Fibroblast of skin of left biceps (primary cell): Measurements from ENCODE around the gene RPF1.
A peak's percentile ranks its signal among the peaks of the same experiment; 100 is the strongest.
"Not testable (repeated sequence)": the region's sequence is repeated elsewhere in the genome, so short reads cannot be mapped to it uniquely, and the experiment has no call there.

Experiments used
- DNase-seq, 2 experiments: peaks; one replicate each; pipeline ENCODE4 v3.0.0-alpha.2; 2013; ENCODE audit warnings: low read depth in 2 of 2

RPF1 gene, protein sequence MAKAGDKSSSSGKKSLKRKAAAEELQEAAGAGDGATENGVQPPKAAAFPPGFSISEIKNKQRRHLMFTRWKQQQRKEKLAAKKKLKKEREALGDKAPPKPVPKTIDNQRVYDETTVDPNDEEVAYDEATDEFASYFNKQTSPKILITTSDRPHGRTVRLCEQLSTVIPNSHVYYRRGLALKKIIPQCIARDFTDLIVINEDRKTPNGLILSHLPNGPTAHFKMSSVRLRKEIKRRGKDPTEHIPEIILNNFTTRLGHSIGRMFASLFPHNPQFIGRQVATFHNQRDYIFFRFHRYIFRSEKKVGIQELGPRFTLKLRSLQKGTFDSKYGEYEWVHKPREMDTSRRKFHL

GRCh38 chr1:84478876-84479868, at the start of gene RPF1:
Gene RPF1 (plus strand): TSS chr1:84479266. CDS start chr1:84479282, 16 bp downstream.
- DNase-seq = peak; percentile 65 to 71

DNA sequence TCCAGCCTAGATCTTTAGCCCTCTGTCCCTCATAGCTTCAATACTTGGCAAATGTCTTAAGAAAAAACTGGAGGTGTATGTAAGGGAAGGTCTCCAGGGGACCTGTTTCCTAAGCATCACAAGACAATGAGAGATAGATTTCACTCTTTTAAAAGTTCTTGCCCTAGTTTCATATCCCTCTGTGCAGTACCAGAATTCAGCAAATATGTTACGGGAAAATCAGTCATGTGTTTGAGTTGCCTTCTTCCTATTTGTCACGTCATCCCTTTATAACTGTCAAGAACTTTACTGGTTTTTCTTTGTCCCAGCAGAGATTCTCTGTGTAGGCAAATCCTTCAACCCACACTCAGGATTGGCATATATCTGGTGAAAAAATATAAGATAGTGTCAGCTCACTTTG, 48.5 kb upstream of the RPF1 start:
- DNase-seq = no peak

DNA sequence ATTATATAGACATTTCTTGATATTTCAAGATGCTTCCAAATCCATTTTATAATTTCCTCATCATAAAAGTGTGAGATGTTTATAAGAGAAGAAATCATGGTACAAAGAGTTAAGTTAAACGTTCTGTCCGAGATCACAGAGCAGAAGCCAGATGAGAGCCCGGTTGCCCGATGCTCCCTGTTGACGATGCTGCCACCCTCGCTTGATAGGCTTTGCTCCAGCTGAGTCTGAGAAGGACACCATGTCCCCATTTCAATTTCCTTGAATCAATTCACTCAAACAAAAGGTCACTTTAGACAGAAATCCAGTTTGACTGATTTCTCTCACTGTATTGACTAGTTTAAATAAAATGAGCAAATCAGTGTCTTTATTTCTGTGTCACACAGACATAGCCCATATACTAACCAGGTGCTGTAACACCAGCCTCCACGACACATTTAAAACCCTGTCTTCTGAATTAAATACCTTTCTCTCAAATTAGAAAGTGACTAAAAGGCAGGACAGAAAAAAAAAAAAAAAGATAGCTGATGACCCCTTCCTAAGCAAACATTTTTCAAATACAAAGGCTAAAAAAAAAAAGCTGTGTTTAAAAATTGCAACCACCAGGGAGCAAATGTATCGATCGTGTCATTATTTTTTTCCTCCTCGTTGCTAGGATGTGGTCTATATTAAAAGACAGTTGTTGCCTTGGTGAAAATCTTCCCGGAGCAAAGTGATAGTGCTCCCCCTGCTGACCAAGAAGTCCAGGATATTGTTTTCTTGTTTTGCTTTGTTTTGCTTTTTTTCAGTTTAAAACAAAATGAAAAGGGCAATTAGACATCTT, 45.6 kb upstream of the RPF1 start:
- peak; percentile 34 to 36 for DNase-seq

DNA sequence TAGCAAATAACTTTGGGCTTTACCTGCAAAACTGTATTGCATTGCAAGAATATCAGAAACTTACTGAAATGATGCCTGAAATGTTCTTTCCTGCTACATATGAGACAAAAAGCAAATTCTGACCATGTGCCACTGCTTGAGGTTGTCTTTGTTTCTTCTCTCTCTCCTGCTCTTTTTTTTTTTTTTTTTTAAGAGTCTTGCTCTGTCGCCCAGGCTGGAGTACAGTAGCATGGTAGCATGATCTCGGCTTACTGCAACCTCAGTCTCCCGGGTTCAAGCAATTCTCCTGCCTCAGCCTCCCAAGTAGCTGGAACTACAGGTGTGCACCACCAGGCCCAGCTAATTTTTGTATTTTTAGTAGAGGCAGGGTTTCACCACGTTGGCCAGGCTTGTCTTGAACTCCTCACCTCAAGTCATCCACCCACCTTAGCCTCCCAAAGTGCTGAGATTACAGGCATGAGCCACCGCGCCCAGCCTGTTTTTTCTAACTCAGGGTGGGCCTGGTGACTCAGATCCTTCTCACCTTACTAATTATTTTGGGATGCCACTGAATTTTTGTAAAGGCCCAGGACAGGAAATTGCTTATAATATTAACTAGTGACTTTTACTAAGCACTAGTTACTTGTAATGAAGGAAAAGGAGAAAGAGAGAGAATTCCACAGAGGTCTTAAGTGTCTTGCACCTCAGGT, 44.8 kb upstream of the RPF1 start:
- no peak for DNase-seq

DNA sequence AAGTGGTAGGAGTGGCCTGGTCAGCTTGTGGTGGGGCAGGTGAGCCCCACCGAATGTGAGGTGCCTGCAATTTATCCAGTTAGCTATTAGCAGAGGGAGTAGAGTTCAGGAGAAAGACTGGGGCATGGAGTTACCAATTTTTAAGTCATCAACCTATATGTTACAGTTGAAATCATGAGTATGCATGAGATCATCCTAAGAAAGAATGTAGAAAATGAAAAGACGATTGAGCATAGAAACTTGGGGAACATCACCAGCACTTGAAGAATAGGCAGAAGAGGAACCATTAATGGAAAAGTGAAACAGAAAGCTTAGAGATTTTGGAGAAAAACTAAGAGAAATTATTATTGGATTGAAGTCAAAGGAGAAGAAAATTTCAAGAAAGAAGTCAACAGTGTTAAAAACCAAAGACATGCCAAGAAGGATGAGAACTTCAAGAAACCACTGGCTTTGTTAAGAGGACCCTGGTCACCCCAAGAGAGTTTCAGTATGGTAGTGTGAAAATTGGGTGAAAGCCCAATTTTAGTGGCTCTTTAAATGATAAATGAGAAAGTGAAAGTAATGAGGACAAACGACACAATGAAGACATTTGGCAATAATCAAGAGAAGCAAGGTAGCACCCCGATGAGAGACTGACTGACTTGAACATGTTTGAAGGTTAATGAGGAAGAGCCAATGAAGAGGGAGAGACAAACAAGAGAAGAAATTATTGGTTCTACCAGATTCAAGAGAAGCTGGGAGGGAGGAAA, 44.1 kb upstream of the RPF1 start:
- DNase-seq = no peak

- no peak for DNase-seq
Observed at GRCh38 chr1:84436876-84437655, 42.0 kb upstream of the RPF1 start.

DNA sequence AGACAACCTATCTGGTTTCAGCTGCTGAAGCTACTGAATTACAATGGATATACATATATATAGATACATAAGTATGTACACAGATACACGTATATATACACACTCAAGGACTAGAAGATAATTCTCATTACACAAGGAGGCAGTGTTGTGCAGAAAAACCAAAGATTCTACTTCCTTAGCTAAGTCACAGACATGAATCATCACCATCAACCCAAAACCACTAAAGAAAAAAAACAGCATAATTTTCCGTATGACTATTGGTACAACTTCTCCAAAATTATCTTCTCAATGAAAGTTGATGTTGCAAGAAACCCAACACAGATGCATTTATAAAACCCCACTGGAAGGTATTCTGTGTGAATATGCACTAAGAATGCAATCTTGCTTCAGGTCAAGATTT, 36.8 kb upstream of the RPF1 start:
- DNase-seq = peak; percentile 81 to 85

DNA sequence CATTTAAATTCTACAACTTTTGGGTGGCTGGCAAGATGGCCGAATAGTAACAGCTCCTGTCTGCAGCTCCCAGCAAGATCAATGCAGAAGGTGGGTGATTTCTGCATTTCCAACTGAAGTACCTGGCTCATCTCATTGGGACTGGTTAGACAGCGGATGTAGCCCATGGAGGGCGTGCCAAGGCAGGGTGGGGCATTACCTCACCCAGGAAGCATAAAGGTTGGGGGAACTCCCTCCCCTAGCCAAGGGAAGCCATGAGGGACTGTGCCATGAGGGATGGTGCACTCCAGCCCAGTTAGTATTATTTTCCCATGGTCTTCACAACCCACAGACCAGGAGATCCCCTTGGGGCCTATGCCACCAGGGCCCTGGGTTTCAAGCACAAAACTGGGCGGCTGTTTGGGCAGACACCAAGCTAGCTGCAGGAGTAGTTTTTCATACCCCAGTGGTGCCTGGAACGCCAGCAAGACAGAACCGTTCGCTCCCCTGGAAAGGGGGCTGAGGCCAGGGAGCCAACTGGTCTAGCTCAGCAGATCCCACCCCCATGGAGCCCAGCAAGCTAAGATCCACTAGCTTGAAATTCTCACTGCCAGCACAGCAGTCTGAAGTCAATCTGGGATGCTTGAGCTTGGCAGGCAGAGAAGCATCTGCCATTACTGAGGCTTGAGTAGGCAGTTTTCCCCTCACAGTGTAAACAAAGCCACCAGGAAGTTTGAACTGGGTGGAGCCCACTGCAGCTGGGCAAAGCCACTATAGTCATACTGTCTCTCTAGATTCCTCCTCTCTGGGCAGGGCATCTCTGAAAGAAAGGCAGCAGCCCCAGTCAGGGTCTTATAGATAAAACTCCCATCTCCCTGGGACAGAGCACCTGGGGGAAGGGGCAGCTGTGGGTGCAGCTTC, 36.1 kb upstream of the RPF1 start:
- DNase-seq = not testable (repeated sequence)

- DNase-seq = not testable (repeated sequence)
Observed at GRCh38 chr1:84448704-84449103, 30.4 kb upstream of the RPF1 start.

- no peak for DNase-seq
Observed at GRCh38 chr1:84450910-84451309, 28.2 kb upstream of the RPF1 start.

DNA sequence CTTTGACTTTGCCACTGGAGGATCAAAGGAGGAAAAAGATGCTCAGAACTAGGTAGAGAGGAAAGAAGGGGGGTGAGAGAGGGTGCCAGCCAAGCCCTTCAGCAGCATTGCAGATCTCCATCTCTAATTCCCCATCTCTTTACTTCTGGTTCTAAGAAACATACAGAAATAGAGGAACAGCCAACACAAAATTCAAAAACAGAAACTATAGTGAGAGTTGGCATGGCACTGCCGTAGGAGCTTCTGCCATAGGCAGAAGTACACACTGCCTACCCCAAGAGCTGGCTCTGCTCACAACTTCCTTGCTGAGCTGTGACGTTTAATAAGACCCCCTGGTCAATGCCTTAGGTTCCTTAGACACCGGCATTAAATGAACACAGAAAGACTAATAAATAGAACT, 26.6 kb upstream of the RPF1 start:
- no peak for DNase-seq

DNA sequence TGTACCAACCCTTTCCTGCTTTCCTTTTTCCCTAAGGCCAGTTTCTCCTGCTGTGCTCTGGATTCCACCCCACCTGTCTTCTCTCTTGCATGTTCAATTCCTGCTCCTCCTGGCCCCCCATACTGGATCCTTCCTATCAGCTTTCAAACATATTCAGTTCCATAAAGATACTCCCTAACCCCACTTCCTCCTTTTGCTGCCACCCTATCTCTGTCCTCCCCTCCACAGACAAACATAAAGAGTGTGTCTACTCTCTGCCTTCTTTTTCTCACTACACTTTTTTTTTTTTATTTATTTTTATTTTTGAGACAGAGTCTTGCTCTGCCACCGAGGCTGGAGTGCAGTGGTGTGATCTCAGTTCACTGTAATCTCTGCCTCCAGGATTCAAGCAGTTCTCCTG, 16.9 kb upstream of the RPF1 start:
- DNase-seq = no peak

GRCh38 chr1:84467298-84467697, 11.8 kb upstream of the RPF1 start:
- DNase-seq = no peak

DNA sequence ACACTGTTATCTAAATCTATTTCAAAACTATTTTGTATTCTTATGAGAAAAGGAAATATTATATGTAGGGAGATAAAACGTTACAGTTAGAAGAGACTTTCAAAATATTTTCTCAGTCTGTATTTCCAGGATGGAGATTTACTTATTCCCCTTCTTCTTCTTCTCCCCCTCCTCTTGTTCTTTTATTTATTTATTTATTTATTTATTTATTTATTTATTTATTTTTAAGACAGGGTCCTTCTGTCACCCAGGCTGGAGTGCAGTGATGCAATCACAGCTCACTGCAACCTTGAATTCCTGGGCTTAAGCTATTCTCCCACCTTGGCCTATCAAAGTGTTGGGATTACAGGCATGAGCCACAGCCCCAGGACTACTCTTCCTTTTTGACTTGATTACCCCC, 2.8 kb upstream of the RPF1 start:
- no peak for DNase-seq

GRCh38 chr1:84479998-84480397, 932 bp downstream of the RPF1 start:
- DNase-seq = no peak

GRCh38 chr1:84480650-84481049, 1.6 kb downstream of the RPF1 start:
- no peak for DNase-seq

DNA sequence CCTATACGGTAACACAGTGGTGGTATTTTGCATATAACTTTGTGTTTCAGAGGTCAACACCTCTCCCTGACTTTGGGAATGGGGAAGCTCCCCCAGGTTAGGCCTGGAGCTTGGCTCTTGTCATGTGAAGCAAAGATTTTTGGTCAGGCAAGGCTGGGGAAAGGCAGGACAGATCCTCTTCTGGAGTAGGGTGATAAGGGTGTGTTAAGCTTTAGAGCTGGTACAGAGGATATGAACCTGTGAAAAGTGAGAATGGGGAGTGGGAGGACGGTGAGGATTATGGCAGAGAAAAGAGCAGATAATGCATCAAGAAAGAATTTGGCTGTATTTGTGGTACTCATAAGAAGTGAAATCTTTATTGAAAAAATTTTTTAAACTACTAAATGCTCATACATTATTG, 2.3 kb downstream of the RPF1 start:
- DNase-seq = no peak

DNA sequence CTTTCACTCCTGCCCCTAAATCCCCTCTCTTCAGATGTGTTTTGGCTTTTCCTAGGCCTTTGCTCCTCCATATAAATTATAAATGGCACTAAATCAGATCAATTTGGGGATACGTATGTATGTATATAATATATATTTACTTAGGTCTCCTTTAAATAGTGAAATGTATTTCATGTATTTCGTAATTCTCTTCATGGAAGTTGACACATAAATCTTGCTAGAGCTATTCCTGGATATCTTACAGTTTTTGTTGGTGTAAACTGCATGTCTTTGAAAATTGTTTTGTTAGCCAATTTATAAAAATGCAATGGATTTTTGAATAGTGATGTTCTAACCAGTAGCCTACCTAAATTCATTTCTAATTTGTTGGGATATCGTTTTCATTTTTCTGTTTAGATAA, 9.0 kb downstream of the RPF1 start:
- no peak for DNase-seq

DNA sequence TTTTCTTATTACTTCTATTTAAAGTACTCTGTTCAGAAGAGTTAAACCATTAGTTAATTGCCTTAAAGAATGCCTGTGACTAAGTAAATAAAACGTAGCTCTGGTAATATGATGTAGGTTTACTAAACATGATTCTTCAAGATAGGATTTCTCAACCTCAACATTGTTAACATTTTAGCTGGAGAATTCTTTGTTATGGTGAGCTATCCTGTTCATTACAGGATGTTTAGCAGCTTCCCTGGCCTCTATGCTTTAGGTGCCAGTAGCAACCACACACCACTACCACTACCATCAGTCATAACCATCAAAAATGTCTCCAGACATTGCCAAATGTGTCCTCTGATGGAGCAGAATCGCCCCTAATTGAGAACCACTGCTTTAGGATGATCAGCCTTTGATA, 10.7 kb downstream of the RPF1 start:
- no peak for DNase-seq
